HEK293 (cell line): Measurements from ENCODE around the gene IGSF21.
A peak's percentile ranks its signal among the peaks of the same experiment; 100 is the strongest.

Experiments
- CTCF ChIA-PET: fragments of 350-600 bp; formaldehyde crosslinking; extraction: SDS; loops from one replicate; lab custom pipeline; 2021; ENCODE audit warnings: antibody characterized with exemption; lab: Yijun Ruan, JAX
- POLR2A ChIA-PET: fragments of 300-600 bp; formaldehyde crosslinking; extraction: SDS; loops from one replicate; lab custom pipeline; 2020; ENCODE audit warnings: antibody characterized with exemption, inconsistent platforms; lab: Yijun Ruan, JAX
- H3K27ac ChIP-seq: fragments of 200-500 bp; sonication (Bioruptor generic); 2 replicates; pipeline ENCODE4 v1.5.1; 2014; ENCODE audit warnings: low read depth, low read length, control low read depth, inconsistent platforms; ENCODE audit errors: extremely low read depth
- H3K36me3 ChIP-seq, 2 experiments: fragments of 200-500 bp in 1 of 2; sonication (Bioruptor generic) in 1 of 2; 1 replicate in 1 of 2; 2 replicates in 1 of 2; pipeline ENCODE4 v1.5.1; 2014 to 2017; ENCODE audit warnings: inconsistent platforms in 2 of 2, low read length in 2 of 2; ENCODE audit not compliant: control insufficient read depth in 2 of 2, insufficient read depth in 1 of 2
- H3K4me1 ChIP-seq: fragments of 200-500 bp; sonication (Bioruptor generic); 2 replicates; pipeline ENCODE4 v1.5.1; 2014; ENCODE audit warnings: mild to moderate bottlenecking, low read length, inconsistent platforms; ENCODE audit not compliant: control insufficient read depth, insufficient read depth
- H3K4me3 ChIP-seq: 2 replicates; pipeline ENCODE4 v1.5.1; 2011; ENCODE audit warnings: low read depth, mild to moderate bottlenecking, control low read depth, low read length, moderate library complexity
- H3K9me3 ChIP-seq: fragments of 200-500 bp; sonication (Bioruptor generic); 2 replicates; pipeline ENCODE4 v1.5.1; 2014; ENCODE audit warnings: low read depth, low read length, inconsistent platforms; ENCODE audit not compliant: control insufficient read depth, insufficient read depth
- EGR2 ChIP-seq: fragments of 450-650 bp; formaldehyde crosslinking; IDR thresholded peaks from 2 replicates; pipeline ENCODE4 v1.5.1; 2016; ENCODE audit warnings: low read depth, missing biosample characterization, missing genetic modification characterization
- KLF16 ChIP-seq: fragments of 450-650 bp; formaldehyde crosslinking; IDR thresholded peaks from 2 replicates; pipeline ENCODE4 v1.5.1; 2017; ENCODE audit warnings: missing biosample characterization, missing genetic modification characterization
- KLF9 ChIP-seq: fragments of 450-650 bp; formaldehyde crosslinking; IDR thresholded peaks from 2 replicates; pipeline ENCODE4 v1.5.1; 2016; ENCODE audit warnings: missing biosample characterization, missing genetic modification characterization, low read depth
- SETDB1 ChIP-seq: IDR thresholded peaks from one replicate; pipeline ENCODE4 v1.6.1; 2017; ENCODE audit warnings: mild to moderate bottlenecking, low read length, moderate library complexity, mixed read lengths; ENCODE audit not compliant: insufficient read length
- ZNF184 ChIP-seq: fragments of 450-650 bp; IDR thresholded peaks from 2 replicates; pipeline ENCODE4 v1.5.1; 2018; ENCODE audit warnings: missing biosample characterization, mild to moderate bottlenecking, missing genetic modification characterization
- ZNF391 ChIP-seq: fragments of 450-650 bp; formaldehyde crosslinking; IDR thresholded peaks from 2 replicates; pipeline ENCODE4 v1.5.1; 2016; ENCODE audit warnings: low read depth, missing biosample characterization, missing genetic modification characterization, borderline replicate concordance
- ZNF791 ChIP-seq: fragments of 450-650 bp; formaldehyde crosslinking; IDR thresholded peaks from 2 replicates; pipeline ENCODE4 v1.5.1; 2016; ENCODE audit warnings: missing biosample characterization, missing genetic modification characterization
- TF ChIP-seq, protein P1 (sequence below): fragments of 450-650 bp; formaldehyde crosslinking; IDR thresholded peaks from 2 replicates; pipeline ENCODE4 v1.5.1; 2016; ENCODE audit warnings: missing biosample characterization, missing genetic modification characterization
- TF ChIP-seq, protein P2 (sequence below): fragments of 450-650 bp; formaldehyde crosslinking; IDR thresholded peaks from 2 replicates; pipeline ENCODE4 v1.5.1; 2016; ENCODE audit warnings: missing biosample characterization, missing genetic modification characterization, borderline replicate concordance
- TF ChIP-seq, protein P3 (sequence below): fragments of 450-650 bp; formaldehyde crosslinking; IDR thresholded peaks from 2 replicates; pipeline ENCODE4 v1.5.1; 2016; ENCODE audit warnings: missing biosample characterization, missing genetic modification characterization

Gene IGSF21

DNA sequence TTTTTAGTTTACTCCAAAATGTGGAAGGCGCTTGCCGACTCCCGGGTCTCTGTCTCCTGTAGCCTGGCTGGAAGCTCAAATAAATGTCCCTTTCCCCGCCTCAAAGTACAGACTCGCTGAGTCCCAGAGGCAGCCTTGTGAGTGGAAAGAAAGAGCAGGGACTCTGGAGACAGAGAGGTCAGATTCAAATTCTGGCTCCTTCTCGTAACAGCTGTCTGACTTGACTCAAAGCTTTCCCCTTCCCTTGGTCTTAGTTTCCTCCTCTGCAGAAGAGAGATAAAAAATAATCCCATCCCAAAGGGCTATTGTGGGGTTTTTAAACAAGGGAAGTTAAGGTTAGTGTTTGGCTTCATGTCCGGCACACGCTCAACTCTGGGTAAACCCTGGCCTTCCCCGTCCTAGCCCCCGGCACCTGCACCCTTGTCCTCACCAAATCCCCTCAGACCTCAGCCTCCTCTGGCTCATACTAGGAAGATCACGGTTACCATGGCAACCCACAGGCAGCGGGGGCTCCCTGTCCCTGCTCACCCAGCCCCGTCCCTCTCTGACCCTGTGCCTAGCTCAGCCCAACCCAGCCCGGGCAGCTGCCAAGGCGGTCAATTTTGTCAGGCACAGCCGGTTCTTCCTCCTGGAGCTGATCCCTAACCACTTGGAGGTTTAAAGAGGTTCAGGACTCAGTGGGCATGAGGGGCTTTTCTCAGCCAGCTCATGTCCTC, 49.2 kb upstream of the IGSF21 start:
- POLR2A ChIA-PET, result no interaction called here
- Histone ChIP-seq H3K4me3 (no peak overlapping the region), H3K36me3 (no peaks in the 10 kb centered on the region), H3K4me1 (no peaks in the 10 kb centered on the region), H3K9me3 (no peaks in the 10 kb centered on the region), H3K27ac (no peak overlapping the region)
- TF ChIP-seq EGR2 (tag by site-specific recombination), result no peak
- CTCF ChIA-PET, result interaction anchor here (0.7 to 1.6 kb wide), 4 partner anchors 40 to 299 kb away, joined by 3 read pairs; no protein-coding TSS in a partner anchor

DNA sequence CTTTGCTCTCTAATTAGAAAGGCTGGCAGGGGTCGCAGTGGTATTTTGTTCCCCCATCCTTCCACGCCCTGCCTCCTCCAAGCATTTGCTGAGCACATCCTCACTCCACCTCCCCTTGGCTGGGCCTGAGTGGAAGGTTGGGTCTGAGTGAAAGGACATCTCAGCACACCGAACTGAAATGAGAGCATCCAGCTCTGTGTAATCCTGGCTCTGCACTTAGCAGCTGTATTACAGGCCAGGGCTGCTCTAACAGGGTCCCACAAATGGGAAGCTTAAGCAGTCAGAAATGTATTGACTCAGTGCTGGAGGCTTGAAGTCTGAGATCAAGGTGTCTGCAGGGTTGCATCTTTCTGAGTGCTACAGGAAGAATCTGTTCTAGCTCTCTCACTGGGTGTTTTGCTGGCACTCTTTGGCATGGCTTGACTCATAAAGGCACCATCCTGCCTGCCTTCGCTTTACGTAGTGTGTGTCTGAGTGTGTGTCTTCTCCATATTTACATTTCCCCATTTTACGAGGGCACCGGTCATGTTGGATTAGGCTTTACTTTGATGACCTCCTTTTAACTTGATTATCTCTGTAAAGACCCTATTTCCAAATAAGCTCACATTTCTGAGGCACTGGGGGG, 48.5 kb upstream of the IGSF21 start:
- Histone ChIP-seq H3K4me1 (no peaks in the 10 kb centered on the region), H3K36me3 (no peaks in the 10 kb centered on the region), H3K9me3 (no peaks in the 10 kb centered on the region), H3K27ac (no peak overlapping the region), H3K4me3 (no peak overlapping the region)
- TF ChIP-seq ZNF391 (tag by site-specific recombination), result no peak
- TF ChIP-seq, protein P1, sequence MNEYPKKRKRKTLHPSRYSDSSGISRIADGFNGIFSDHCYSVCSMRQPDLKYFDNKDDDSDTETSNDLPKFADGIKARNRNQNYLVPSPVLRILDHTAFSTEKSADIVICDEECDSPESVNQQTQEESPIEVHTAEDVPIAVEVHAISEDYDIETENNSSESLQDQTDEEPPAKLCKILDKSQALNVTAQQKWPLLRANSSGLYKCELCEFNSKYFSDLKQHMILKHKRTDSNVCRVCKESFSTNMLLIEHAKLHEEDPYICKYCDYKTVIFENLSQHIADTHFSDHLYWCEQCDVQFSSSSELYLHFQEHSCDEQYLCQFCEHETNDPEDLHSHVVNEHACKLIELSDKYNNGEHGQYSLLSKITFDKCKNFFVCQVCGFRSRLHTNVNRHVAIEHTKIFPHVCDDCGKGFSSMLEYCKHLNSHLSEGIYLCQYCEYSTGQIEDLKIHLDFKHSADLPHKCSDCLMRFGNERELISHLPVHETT, result no peak
- TF ChIP-seq KLF9 (tag by site-specific recombination), result no peak
- TF ChIP-seq ZNF791, result no peak
- ChIA-PET CTCF (interaction anchor here (0.6 to 1.6 kb wide), 6 partner anchors 8 to 150 kb away, joined by 3 to 4 read pairs (median 4); no protein-coding TSS in a partner anchor), POLR2A (no interaction called here)

DNA sequence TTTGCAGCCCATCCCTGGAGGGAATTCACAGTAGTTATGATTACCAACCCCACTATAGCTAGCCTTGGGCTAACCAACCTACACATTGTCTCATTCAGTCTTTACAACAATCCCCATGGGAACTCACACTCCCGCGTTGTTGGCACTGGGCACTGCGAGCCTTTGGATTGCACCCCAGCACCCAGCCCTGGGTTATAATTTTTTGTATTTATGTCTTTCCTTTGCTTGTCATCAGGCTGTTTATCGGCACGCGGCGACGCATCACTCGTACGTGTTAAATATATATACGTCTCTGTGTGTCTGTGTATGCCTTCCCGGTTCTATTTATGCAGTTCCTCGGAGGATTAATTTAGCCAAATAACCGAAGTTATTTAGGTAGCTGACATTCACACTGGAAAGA, 47.2 kb upstream of the IGSF21 start:
- CTCF ChIA-PET, result interaction anchor here (0.6 to 1.4 kb wide), 2 partner anchors 40 to 102 kb away, joined by 3 to 7 read pairs; no protein-coding TSS in a partner anchor
- H3K27ac ChIP-seq, result no peak overlapping the region
- H3K9me3 ChIP-seq, result no peaks in the 10 kb centered on the region
- POLR2A ChIA-PET, result no interaction called here
- no peak overlapping the region for H3K4me3 ChIP-seq
- H3K4me1 ChIP-seq, result no peaks in the 10 kb centered on the region
- no peak for TF ChIP-seq ZNF184 (tag by site-specific recombination)
- TF ChIP-seq KLF16, result no peak
- TF ChIP-seq, protein P2, sequence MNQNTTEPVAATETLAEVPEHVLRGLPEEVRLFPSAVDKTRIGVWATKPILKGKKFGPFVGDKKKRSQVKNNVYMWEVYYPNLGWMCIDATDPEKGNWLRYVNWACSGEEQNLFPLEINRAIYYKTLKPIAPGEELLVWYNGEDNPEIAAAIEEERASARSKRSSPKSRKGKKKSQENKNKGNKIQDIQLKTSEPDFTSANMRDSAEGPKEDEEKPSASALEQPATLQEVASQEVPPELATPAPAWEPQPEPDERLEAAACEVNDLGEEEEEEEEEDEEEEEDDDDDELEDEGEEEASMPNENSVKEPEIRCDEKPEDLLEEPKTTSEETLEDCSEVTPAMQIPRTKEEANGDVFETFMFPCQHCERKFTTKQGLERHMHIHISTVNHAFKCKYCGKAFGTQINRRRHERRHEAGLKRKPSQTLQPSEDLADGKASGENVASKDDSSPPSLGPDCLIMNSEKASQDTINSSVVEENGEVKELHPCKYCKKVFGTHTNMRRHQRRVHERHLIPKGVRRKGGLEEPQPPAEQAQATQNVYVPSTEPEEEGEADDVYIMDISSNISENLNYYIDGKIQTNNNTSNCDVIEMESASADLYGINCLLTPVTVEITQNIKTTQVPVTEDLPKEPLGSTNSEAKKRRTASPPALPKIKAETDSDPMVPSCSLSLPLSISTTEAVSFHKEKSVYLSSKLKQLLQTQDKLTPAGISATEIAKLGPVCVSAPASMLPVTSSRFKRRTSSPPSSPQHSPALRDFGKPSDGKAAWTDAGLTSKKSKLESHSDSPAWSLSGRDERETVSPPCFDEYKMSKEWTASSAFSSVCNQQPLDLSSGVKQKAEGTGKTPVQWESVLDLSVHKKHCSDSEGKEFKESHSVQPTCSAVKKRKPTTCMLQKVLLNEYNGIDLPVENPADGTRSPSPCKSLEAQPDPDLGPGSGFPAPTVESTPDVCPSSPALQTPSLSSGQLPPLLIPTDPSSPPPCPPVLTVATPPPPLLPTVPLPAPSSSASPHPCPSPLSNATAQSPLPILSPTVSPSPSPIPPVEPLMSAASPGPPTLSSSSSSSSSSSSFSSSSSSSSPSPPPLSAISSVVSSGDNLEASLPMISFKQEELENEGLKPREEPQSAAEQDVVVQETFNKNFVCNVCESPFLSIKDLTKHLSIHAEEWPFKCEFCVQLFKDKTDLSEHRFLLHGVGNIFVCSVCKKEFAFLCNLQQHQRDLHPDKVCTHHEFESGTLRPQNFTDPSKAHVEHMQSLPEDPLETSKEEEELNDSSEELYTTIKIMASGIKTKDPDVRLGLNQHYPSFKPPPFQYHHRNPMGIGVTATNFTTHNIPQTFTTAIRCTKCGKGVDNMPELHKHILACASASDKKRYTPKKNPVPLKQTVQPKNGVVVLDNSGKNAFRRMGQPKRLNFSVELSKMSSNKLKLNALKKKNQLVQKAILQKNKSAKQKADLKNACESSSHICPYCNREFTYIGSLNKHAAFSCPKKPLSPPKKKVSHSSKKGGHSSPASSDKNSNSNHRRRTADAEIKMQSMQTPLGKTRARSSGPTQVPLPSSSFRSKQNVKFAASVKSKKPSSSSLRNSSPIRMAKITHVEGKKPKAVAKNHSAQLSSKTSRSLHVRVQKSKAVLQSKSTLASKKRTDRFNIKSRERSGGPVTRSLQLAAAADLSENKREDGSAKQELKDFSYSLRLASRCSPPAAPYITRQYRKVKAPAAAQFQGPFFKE, result no peak
- no peaks in the 10 kb centered on the region for H3K36me3 ChIP-seq

DNA sequence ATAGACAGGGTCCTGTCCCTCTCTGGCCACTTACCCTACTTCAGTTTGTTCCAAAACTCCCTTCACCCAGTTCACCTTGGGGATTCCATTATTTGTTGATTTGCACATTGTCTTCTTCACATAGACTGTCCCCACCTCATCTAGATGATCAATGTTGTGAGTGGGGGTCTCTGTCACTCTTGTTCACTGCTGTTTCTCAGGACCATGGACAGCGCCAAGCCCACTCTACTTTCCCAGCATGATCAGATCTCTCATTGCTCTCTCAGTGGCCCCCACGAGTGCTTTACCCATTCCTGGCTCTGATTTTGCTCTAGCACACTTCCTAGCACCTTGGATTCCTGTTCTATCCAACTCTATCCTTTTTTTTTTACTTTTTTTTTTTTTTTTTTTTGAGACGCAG, 45.4 kb upstream of the IGSF21 start:
- Histone ChIP-seq H3K4me1 (no peaks in the 10 kb centered on the region), H3K4me3 (no peak overlapping the region), H3K27ac (no peak overlapping the region), H3K9me3 (no peaks in the 10 kb centered on the region), H3K36me3 (no peaks in the 10 kb centered on the region)
- ChIA-PET POLR2A (no interaction called here), CTCF (interaction anchor here (0.6 kb wide), 1 partner anchor 366 kb away, joined by 4 read pairs; no protein-coding TSS in a partner anchor)
- TF ChIP-seq, protein P3, sequence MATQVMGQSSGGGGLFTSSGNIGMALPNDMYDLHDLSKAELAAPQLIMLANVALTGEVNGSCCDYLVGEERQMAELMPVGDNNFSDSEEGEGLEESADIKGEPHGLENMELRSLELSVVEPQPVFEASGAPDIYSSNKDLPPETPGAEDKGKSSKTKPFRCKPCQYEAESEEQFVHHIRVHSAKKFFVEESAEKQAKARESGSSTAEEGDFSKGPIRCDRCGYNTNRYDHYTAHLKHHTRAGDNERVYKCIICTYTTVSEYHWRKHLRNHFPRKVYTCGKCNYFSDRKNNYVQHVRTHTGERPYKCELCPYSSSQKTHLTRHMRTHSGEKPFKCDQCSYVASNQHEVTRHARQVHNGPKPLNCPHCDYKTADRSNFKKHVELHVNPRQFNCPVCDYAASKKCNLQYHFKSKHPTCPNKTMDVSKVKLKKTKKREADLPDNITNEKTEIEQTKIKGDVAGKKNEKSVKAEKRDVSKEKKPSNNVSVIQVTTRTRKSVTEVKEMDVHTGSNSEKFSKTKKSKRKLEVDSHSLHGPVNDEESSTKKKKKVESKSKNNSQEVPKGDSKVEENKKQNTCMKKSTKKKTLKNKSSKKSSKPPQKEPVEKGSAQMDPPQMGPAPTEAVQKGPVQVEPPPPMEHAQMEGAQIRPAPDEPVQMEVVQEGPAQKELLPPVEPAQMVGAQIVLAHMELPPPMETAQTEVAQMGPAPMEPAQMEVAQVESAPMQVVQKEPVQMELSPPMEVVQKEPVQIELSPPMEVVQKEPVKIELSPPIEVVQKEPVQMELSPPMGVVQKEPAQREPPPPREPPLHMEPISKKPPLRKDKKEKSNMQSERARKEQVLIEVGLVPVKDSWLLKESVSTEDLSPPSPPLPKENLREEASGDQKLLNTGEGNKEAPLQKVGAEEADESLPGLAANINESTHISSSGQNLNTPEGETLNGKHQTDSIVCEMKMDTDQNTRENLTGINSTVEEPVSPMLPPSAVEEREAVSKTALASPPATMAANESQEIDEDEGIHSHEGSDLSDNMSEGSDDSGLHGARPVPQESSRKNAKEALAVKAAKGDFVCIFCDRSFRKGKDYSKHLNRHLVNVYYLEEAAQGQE, result peak; percentile 95
- no peak for TF ChIP-seq SETDB1
